CD4-positive, alpha-beta T cell treated with Interleukin-17A for 1 hour (primary cell): Measurements from ENCODE around the gene OST4.

Experiments
- DNase-seq: peaks from one replicate; pipeline ENCODE4 v3.0.0-alpha.2; 2020

OST4 gene

DNA sequence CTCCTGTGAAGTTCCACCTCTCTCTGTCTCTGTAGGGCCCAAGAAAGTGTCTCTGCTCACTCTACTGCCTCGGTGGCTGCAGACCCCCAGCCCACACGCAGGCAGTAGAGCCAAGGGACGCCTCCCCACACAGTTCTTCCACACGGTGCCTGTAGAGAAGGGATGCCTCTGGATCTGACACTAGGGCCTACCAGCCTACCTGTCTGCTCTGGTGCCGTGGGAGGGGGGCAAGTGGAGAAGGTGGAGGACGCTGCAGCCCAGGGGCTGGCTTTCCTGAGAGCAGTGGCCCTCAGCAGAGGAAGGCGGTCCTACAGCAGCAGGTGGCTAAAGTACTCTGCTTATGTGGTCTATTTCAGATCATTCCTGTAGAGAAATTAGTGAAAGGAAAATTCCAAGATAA lies 47.7 kb downstream of the OST4 start:
- no peak for DNase-seq

DNA sequence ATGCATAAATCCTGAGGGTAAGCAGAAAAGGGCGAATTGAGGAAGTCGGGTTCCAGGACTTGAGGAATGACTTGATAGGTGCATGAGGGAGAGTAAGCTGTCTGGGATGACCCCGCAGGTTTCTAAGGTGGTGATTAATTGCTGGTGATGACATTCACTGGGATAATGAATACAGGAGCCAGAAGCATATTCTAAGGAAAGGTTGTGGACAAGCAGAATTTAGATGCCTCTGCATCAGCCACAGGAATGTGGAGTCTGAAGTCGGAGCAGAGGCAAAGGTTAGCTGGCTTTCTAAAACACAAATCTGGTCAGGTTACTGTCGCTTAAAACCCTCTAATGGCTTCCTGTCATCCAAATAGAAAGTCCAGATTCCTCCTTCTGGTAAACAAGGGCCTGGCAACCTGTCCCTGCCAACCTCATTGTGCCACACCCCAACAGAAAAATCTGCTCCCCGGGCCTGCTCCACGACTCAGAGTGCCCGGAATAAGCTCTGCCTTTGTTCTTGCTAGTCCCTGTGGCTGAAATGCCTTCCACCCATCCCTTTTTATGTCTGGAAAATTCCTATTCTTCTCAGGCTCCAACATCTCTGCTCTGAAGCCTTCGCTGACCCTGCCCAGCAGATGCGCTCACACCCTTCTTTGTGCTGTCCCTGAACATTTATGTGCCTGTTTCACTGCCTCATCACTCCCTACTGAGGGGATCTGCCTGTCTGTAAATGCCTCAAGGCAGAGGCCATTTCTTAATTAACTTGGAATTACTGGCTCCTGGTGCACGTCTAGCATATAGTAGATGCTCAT lies 50.0 kb downstream of the OST4 start:
- DNase-seq = no peak
